ENCODE measurements around the gene ENDOG.

DNA sequence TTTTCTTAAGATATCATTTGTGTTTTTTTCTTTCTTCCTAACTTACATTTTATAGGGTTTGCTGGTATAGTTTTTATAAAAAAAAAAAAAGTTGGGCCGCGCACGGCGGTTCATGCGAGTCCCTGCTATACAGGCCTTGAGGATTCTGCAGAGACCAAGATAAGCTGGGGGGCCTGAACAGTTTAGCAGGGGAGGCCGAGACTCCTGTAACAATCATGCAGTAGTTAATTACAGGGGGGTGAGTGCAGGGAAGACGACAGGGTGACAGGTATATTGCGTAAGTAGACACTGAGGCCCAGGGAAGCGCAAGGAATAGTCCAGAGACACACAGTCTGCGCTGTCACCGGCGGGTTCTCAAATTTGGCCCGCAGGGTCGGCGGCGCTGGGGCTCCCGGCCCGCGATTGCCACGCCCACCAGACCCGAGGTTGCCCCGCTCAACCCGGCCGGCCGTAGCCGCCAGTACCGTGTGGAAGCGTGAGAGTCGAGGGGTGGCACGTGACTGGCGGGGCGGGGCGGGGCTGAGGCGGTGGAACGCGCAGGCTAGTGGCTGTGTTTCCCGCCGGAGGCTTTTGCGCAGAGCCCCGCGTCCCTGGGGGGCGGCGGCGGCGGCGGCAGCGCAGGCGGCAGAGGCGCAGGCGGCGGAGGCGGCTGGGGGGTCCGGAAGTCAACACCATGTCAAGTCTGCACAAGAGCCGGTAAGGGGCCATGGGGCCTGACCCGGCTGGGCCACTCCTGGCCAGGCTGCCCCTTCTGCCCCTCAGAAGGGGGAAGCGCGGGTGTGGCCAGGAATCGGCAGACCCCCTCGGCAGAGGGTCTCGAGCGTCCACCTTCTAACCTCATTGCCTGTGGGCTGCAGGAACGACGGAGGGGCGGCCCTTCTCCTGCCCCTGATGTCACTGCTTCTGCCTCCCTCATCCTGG, 31.4 kb upstream of the ENDOG start, which contains the start of gene TBC1D13:
- TF ChIP-seq CTCF (IDR thresholded peaks at IDR 0.05) (peak in 1 of 4 experiments; percentile 26), POLR2A (IDR thresholded peaks at IDR 0.05) (peak; percentile 74 to 78)

All from gastroesophageal sphincter (tissue), 3 donors.